GM13977 (cell line): Measurements from ENCODE around the gene SDS.

Experiments
- DNase-seq: peaks from one replicate; pipeline ENCODE4 v3.0.0; 2012; ENCODE audit warnings: low spot score
- CTCF ChIP-seq: IDR thresholded peaks from 2 replicates; pipeline ENCODE4 v1.5.1; 2012; ENCODE audit warnings: mild to moderate bottlenecking, control low read depth; ENCODE audit not compliant: insufficient read depth; ENCODE audit errors: extremely low read depth, missing control alignments
- in situ Hi-C: fragments of 300-500 bp; cut with MboI; formaldehyde crosslinking; loops from one replicate; pipeline ENCODE4 v1.12.0; 2022; ENCODE audit warnings: low sequenced_read_pairs, low pct_unique_long_range_greater_than_20kb, mixed read lengths, inconsistent platforms; ENCODE audit not compliant: unreplicated experiment

Gene SDS

GRCh38 chr12:113396828-113397496, 6.7 kb downstream of the SDS start:
- no peak for TF ChIP-seq CTCF
- DNase-seq, result no peak
- in situ Hi-C loops, result no loop called here

DNA sequence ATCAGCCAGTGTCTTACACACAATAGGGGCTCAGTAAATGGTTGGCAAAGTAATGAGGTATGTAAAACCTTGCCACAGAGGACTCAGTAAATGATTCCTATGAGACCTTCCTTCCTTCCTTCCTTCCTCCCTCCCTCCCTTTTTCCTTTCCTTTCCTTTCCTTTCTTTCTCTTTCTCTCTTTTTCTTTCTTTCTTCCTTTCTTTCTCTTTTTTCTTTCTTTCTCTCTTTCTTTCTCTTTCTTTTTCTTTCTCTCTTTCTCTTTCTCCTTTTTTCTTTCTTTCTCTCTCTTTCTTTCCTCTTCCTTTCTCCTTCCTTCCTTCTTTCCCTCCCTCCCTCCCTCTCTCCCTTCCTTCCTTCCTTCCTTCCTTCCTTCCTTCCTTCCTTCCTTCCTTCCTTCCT, 7.5 kb downstream of the SDS start:
- no peak for TF ChIP-seq CTCF
- in situ Hi-C loops, result no loop called here
- no peak for DNase-seq

DNA sequence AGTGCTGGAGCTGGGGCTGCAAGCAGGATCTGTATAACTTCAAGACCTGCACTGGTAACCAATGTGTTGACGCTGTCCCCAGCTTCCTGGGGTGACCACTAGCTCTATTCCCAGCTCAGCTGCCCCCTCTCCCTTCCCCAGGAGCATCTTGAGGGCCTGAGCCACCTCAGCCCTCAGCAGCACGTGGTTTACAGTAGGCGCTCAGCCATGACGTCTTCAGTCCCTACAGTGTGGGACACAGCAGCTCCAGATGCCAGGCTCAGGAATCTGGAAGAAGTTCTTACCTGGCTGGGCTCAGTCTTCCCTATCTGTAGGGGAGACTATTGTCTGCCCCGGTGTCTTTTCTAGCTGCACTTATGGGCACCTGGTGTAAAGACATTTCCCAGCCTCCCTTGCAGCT, 8.6 kb downstream of the SDS start:
- in situ Hi-C loops, result no loop called here
- TF ChIP-seq CTCF, result no peak
- DNase-seq, result no peak

GRCh38 chr12:113393749-113394148, 9.9 kb downstream of the SDS start:
- no peak for DNase-seq
- in situ Hi-C loops, result no loop called here

DNA sequence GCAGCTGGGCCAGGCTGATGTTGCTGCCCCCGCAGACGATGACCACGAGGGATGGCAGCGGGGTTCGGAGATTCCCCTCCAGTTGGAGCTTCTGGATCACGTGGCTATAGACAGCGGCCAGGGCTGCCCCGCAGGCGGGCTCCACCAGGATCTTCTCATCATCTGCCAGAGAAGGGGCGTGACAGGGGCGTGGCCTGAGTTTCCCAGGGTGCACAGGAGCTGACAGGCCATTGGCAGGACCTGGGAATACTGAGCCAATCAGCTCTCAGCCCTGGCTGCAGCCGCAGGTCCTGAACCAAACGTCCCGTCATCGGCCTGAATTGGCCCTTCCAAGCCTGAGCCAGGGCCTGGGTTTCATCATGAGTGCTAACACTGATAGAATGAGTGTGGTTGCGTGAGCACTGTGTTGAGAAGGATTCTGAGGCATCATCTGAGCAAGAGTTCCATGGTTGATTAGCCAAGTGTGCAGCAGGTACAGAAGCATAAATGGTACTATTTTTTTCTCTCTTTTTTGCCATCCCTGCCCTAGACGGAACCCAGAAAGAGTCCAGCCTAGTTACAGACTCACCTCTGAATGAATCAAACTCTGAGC, 10.6 kb downstream of the SDS start:
- in situ Hi-C loops, result no loop called here
- peak; percentile 71 for DNase-seq
- TF ChIP-seq CTCF, result no peak

More at GRCh38 chr12:113393749-113394148, 9.9 kb downstream of the SDS start:
- TF ChIP-seq CTCF, result no peak

GRCh38 chr12:113392520-113392919, 11.2 kb downstream of the SDS start:
- no peak for DNase-seq
- TF ChIP-seq CTCF, result no peak
- in situ Hi-C loops, result no loop called here
